ENCODE results near the gene STYXL2. TPM values are rescaled to one million over a fixed set of nuclear protein-coding genes. Genes with fewer than 3 reads are reported as not detected.

STYXL2 gene
- total RNA-seq, 2 donors from 2014 or later, result 0.10 TPM; not detected in 1

GRCh38 chr1:167081594-167082156, 12.2 kb upstream of the STYXL2 start:
- Histone ChIP-seq H3K9me3 (no peaks in the 10 kb centered on the region), H3K4me3 (no peak overlapping the region), H3K36me3 (no peaks in the 10 kb centered on the region), H3K27me3 (no peaks in the 10 kb centered on the region), H3K9ac (ENCODE audit: low read depth in 2 of 2, low read length in 2 of 2) (peak overlapping the region in 1 of 2 donors; percentile 81), H3K27ac (peak overlapping the region; percentile 93), H3K4me1 (peaks cover 10% of the 10 kb centered on the region)
- no peak for DNase-seq
- no peak for TF ChIP-seq CTCF (IDR thresholded peaks at IDR 0.05)
- intact Hi-C loops (cut with DNase I), result no loop called here

GRCh38 chr1:167082511-167083027, 11.3 kb upstream of the STYXL2 start:
- peak; percentile 94 for DNase-seq
- TF ChIP-seq CTCF (IDR thresholded peaks at IDR 0.05), result no peak
- Histone ChIP-seq H3K9me3 (no peaks in the 10 kb centered on the region), H3K9ac (ENCODE audit: low read depth in 2 of 2, low read length in 2 of 2) (peak overlapping the region; percentile 69 to 81), H3K4me1 (peaks cover 10% of the 10 kb centered on the region), H3K36me3 (no peaks in the 10 kb centered on the region), H3K4me3 (no peak overlapping the region), H3K27me3 (no peaks in the 10 kb centered on the region), H3K27ac (peak overlapping the region; percentile 93)
- intact Hi-C loops (cut with DNase I), result no loop called here

GRCh38 chr1:167083066-167083665, 10.7 kb upstream of the STYXL2 start:
- intact Hi-C loops (cut with DNase I), result no loop called here
- Histone ChIP-seq H3K36me3 (no peaks in the 10 kb centered on the region), H3K9ac (ENCODE audit: low read depth in 2 of 2, low read length in 2 of 2) (peak overlapping the region; percentile 69 to 79), H3K27me3 (no peaks in the 10 kb centered on the region), H3K9me3 (no peaks in the 10 kb centered on the region), H3K4me3 (no peak overlapping the region), H3K27ac (peak overlapping the region; percentile 93), H3K4me1 (peaks cover 10% of the 10 kb centered on the region)
- peak; percentile 74 for DNase-seq
- TF ChIP-seq CTCF (IDR thresholded peaks at IDR 0.05), result no peak

- Histone ChIP-seq H3K4me1 (peaks cover 10% of the 10 kb centered on the region), H3K9ac (ENCODE audit: low read depth in 2 of 2, low read length in 2 of 2) (peak overlapping the region in 1 of 2 donors; percentile 79), H3K27me3 (no peaks in the 10 kb centered on the region), H3K9me3 (no peaks in the 10 kb centered on the region), H3K36me3 (no peaks in the 10 kb centered on the region), H3K27ac (peak overlapping the region; percentile 93), H3K4me3 (no peak overlapping the region)
- no peak for TF ChIP-seq CTCF (IDR thresholded peaks at IDR 0.05)
- no peak for DNase-seq
- intact Hi-C loops (cut with DNase I), result no loop called here
Measured at GRCh38 chr1:167083871-167084270, 10.0 kb upstream of the STYXL2 start.

- no peaks in the 10 kb centered on the region for H3K9me3 ChIP-seq
- intact Hi-C loops (cut with DNase I), result no loop called here
- peak overlapping the region in 1 of 2 donors; percentile 79 for H3K9ac ChIP-seq (ENCODE audit: low read depth in 2 of 2, low read length in 2 of 2)
- no peaks in the 10 kb centered on the region for H3K36me3 ChIP-seq
- no peak for TF ChIP-seq CTCF (IDR thresholded peaks at IDR 0.05)
- H3K27ac ChIP-seq, result peak overlapping the region; percentile 93
- H3K4me3 ChIP-seq, result peak overlapping the region; percentile 6
- H3K4me1 ChIP-seq, result peaks cover 10% of the 10 kb centered on the region
- no peak for DNase-seq
- H3K27me3 ChIP-seq, result no peaks in the 10 kb centered on the region
Measured at GRCh38 chr1:167084757-167085156, 9.1 kb upstream of the STYXL2 start.
